Cerebellar cortex (tissue), 1 donor: Measurements from ENCODE around the gene C16orf86.

Experiments used
- DNase-seq: peaks from one replicate; pipeline ENCODE4 v3.0.0-alpha.2; 2015; ENCODE audit warnings: low spot score

The C16orf86 gene

GRCh38 chr16:67666559-67667452 is at the start of gene C16orf86, which contains the start of gene ENKD1:
C16orf86 (plus strand) TSS chr16:67666814; CDS start chr16:67666971, 157 bp downstream.
ENKD1 (minus strand) TSS chr16:67666750; CDS start chr16:67666442, 308 bp downstream.
- DNase-seq: peak; percentile 74

- DNase-seq: no peak
Measured at GRCh38 chr16:67628216-67628615, 38.4 kb upstream of the C16orf86 start.

GRCh38 chr16:67632415-67633172 is 34.0 kb upstream of the C16orf86 start:
- peak; percentile 43 for DNase-seq

- no peak for DNase-seq
Measured at GRCh38 chr16:67636713-67637112, 29.9 kb upstream of the C16orf86 start.

GRCh38 chr16:67637625-67638024 is 29.0 kb upstream of the C16orf86 start:
- no peak for DNase-seq

- peak; percentile 93 for DNase-seq
Measured at GRCh38 chr16:67641779-67642708, 24.6 kb upstream of the C16orf86 start.

- no peak for DNase-seq
Measured at GRCh38 chr16:67644038-67644437, 22.6 kb upstream of the C16orf86 start.

GRCh38 chr16:67645397-67646121 is 21.1 kb upstream of the C16orf86 start:
- no peak for DNase-seq

GRCh38 chr16:67647111-67647651 is 19.4 kb upstream of the C16orf86 start:
- DNase-seq: no peak

GRCh38 chr16:67647681-67648080 is 18.9 kb upstream of the C16orf86 start:
- no peak for DNase-seq

GRCh38 chr16:67648088-67648763 is 18.4 kb upstream of the C16orf86 start:
- DNase-seq: no peak

GRCh38 chr16:67648764-67649407 is 17.7 kb upstream of the C16orf86 start:
- no peak for DNase-seq

- no peak for DNase-seq
Measured at GRCh38 chr16:67649494-67649931, 17.1 kb upstream of the C16orf86 start.

GRCh38 chr16:67650023-67650422 is 16.6 kb upstream of the C16orf86 start:
- no peak for DNase-seq

- no peak for DNase-seq
Measured at GRCh38 chr16:67651039-67651438, 15.6 kb upstream of the C16orf86 start.

GRCh38 chr16:67651847-67652246 is 14.8 kb upstream of the C16orf86 start:
- no peak for DNase-seq

GRCh38 chr16:67652578-67653127 is 14.0 kb upstream of the C16orf86 start:
- DNase-seq: no peak

GRCh38 chr16:67653128-67653788 is 13.4 kb upstream of the C16orf86 start:
- no peak for DNase-seq
